Keratinocyte (primary cell): Measurements from ENCODE around the gene MAP4K3. TPM values are rescaled to one million over a fixed set of nuclear protein-coding genes. Genes with fewer than 3 reads are reported as not detected.

Experiments
- DNase-seq: peaks from one replicate; pipeline ENCODE4 v3.0.0-alpha.2; 2011; ENCODE audit warnings: low read depth, missing footprints, low spot score
- FAIRE-seq: peaks from 2 replicates; lab custom pipeline; 2011; peaks lifted over from hg19 to GRCh38; lab: Jason Lieb, UNC
- H2AFZ ChIP-seq: 2 replicates; pipeline ENCODE4 v1.6.0; 2012; ENCODE audit warnings: low read length, control low read depth, inconsistent platforms; ENCODE audit not compliant: control insufficient read depth
- H3K27ac ChIP-seq: 2 replicates; pipeline ENCODE4 v1.5.1; 2011; ENCODE audit warnings: low read length; ENCODE audit not compliant: control insufficient read depth, insufficient read depth
- H3K27me3 ChIP-seq: 3 replicates; pipeline ENCODE4 v1.6.0; 2011; ENCODE audit warnings: low read length; ENCODE audit not compliant: control insufficient read depth, insufficient read depth; ENCODE audit errors: extremely low read depth
- H3K36me3 ChIP-seq, 2 experiments: 2 replicates in 1 of 2; 3 replicates in 1 of 2; pipeline ENCODE4 v1.5.1; 2011; ENCODE audit warnings: low read length in 2 of 2, mild to moderate bottlenecking in 1 of 2; ENCODE audit not compliant: control insufficient read depth in 2 of 2, insufficient read depth in 2 of 2; ENCODE audit errors: extremely low read depth in 1 of 2
- H3K4me1 ChIP-seq: 3 replicates; pipeline ENCODE4 v1.5.1; 2011; ENCODE audit warnings: low read length; ENCODE audit not compliant: control insufficient read depth, insufficient read depth; ENCODE audit errors: extremely low read depth
- H3K4me2 ChIP-seq: 3 replicates; pipeline ENCODE4 v1.6.0; 2011; ENCODE audit warnings: low read depth, low read length; ENCODE audit not compliant: control insufficient read depth, insufficient read depth; ENCODE audit errors: extremely low read depth
- H3K4me3 ChIP-seq, 3 experiments: fragments of 200-600 bp in 1 of 3; sonication (generic) in 1 of 3; 2 replicates in 2 of 3; 3 replicates in 1 of 3; pipeline ENCODE4 v1.5.1; 2011 to 2016; ENCODE audit warnings: low read length in 3 of 3, mild to moderate bottlenecking in 3 of 3, control low read depth in 2 of 3, inconsistent platforms in 1 of 3, low read depth in 1 of 3, mixed read lengths in 1 of 3, mixed run types in 1 of 3, moderate library complexity in 1 of 3; ENCODE audit not compliant: control insufficient read depth in 2 of 3, insufficient read depth in 2 of 3; ENCODE audit errors: extremely low read depth in 1 of 3
- H3K79me2 ChIP-seq: 2 replicates; pipeline ENCODE4 v1.6.0; 2012; ENCODE audit warnings: low read length; ENCODE audit not compliant: control insufficient read depth, insufficient read depth
- H3K9ac ChIP-seq: 3 replicates; pipeline ENCODE4 v1.6.0; 2011; ENCODE audit warnings: low read length; ENCODE audit not compliant: control insufficient read depth, insufficient read depth; ENCODE audit errors: extremely low read depth
- H3K9me1 ChIP-seq: 3 replicates; pipeline ENCODE4 v1.6.0; 2011; ENCODE audit warnings: low read length; ENCODE audit not compliant: control insufficient read depth, insufficient read depth; ENCODE audit errors: extremely low read depth
- H3K9me3 ChIP-seq: 2 replicates; pipeline ENCODE4 v1.5.1; 2012; ENCODE audit warnings: low read depth, low read length; ENCODE audit not compliant: control insufficient read depth
- H4K20me1 ChIP-seq: 3 replicates; pipeline ENCODE4 v1.6.0; 2011; ENCODE audit warnings: low read length; ENCODE audit not compliant: control insufficient read depth, insufficient read depth; ENCODE audit errors: extremely low read depth
- CTCF ChIP-seq, 3 experiments: IDR thresholded peaks in 1 of 3; conservative IDR thresholded peaks in 1 of 3; optimal IDR thresholded peaks in 1 of 3; 2 replicates in 2 of 3; 3 replicates in 1 of 3; pipeline versions ENCODE3 to v1.5.1; 2011; ENCODE audit warnings: low read length in 3 of 3, mild to moderate bottlenecking in 3 of 3, moderate library complexity in 2 of 3, control low read depth in 1 of 3, inconsistent platforms in 1 of 3; ENCODE audit not compliant: insufficient read depth in 2 of 3; ENCODE audit errors: extremely low read depth in 1 of 3
- EZH2 ChIP-seq: IDR thresholded peaks from one replicate; pipeline ENCODE4 v1.6.1; 2012; ENCODE audit warnings: inconsistent platforms, mild to moderate bottlenecking, low read length, moderate library complexity
- dilution Hi-C: fragments of 300-500 bp; cut with MboI; formaldehyde crosslinking; loops from one replicate; pipeline ENCODE4 v1.7.0; 2020; ENCODE audit warnings: low sequenced_read_pairs; ENCODE audit not compliant: extremely low pct_ligation_motif_present
- polyA plus RNA-seq, 5 experiments: library from polyadenylated mRNA; depleted of rRNA in 3 of 5; stranded (reverse) in 3 of 5; stranded (forward) in 1 of 5; unstranded in 1 of 5; fragments of >200 nt; gene quantifications; 1 replicate in 1 of 5; 2 replicates in 3 of 5; 3 replicates in 1 of 5; pipeline versions ENCODE4 v1.2.1 to v1.2.3, GENCODE V29; 2011 to 2012; ENCODE audit warnings: missing spikeins in 2 of 5, low read depth in 1 of 5, low replicate concordance in 1 of 5

The MAP4K3 gene
- polyA plus RNA-seq, 1 donor (not counting 4 experiments of a cell fraction or from before 2014, with no cell fraction given) = 19.4 TPM

GRCh38 chr2:39264733-39265132, 172.4 kb downstream of the MAP4K3 start:
- Histone ChIP-seq H3K9ac (no peak overlapping the region), H4K20me1 (no peaks in the 10 kb centered on the region), H3K79me2 (no peaks in the 10 kb centered on the region), H3K9me1 (no peaks in the 10 kb centered on the region), H3K9me3 (no peaks in the 10 kb centered on the region), H3K4me3 (no peak overlapping the region), H3K27ac (no peak overlapping the region), H3K36me3 (no peaks in the 10 kb centered on the region), H3K4me1 (no peaks in the 10 kb centered on the region), H3K4me2 (no peak overlapping the region), H3K27me3 (no peaks in the 10 kb centered on the region), H2AFZ (no peak overlapping the region)
- no peak for DNase-seq
- FAIRE-seq = no peak
- no peak for TF ChIP-seq EZH2
- TF ChIP-seq CTCF (optimal IDR thresholded peaks at IDR 0.05 in 1 of 3, IDR thresholded peaks at IDR 0.05 in 1 of 3, conservative IDR thresholded peaks at IDR 0.05 in 1 of 3; ENCODE audit: extremely low read depth in 1 of 3, insufficient read depth in 2 of 3, low read length in 3 of 3) = no peak
- dilution Hi-C loops = no loop called here

- H3K27me3 ChIP-seq = no peaks in the 10 kb centered on the region
- H3K36me3 ChIP-seq = peaks cover 0 to 2% of the 10 kb centered on the region in 2 experiments
- no peak overlapping the region for H3K27ac ChIP-seq
- no peaks in the 10 kb centered on the region for H4K20me1 ChIP-seq
- no peaks in the 10 kb centered on the region for H3K4me1 ChIP-seq
- dilution Hi-C loops = no loop called here
- no peak for FAIRE-seq
- no peak overlapping the region for H2AFZ ChIP-seq
- H3K79me2 ChIP-seq = no peaks in the 10 kb centered on the region
- no peak overlapping the region for H3K4me3 ChIP-seq
- no peak for DNase-seq
- H3K9me3 ChIP-seq = no peaks in the 10 kb centered on the region
- no peak overlapping the region for H3K4me2 ChIP-seq
- H3K9ac ChIP-seq = no peak overlapping the region
- no peaks in the 10 kb centered on the region for H3K9me1 ChIP-seq
- TF ChIP-seq CTCF (optimal IDR thresholded peaks at IDR 0.05 in 1 of 3, IDR thresholded peaks at IDR 0.05 in 1 of 3, conservative IDR thresholded peaks at IDR 0.05 in 1 of 3; ENCODE audit: extremely low read depth in 1 of 3, insufficient read depth in 2 of 3, low read length in 3 of 3) = no peak
- no peak for TF ChIP-seq EZH2
Measured at GRCh38 chr2:39260087-39260486, 177.0 kb downstream of the MAP4K3 start.
